Measurements from ENCODE around the gene ACVRL1. TPM values are rescaled to one million over a fixed set of nuclear protein-coding genes. Genes with fewer than 3 reads are reported as not detected.

ACVRL1 gene
- total RNA-seq, 1 donor from 2014 or later: not detected

DNA sequence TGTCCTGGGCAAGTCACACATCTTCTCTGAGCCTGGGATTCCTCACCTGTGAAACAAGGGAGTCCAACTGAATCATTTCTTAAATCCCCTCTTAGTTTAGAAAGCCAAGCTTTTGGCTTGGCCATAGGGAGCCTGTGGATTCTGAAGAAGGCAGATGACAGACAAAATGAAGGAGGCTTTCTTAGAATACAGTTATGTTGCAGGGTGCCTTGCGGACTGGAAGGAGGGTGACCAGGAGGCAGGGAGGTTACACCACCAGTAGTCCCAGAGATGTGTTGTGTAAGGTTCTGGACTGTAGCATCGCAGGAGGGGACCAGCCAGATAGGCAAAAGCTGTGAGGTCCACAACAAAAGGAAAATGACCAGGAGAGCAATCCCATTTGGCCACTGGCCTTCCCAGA, 36.0 kb downstream of the ACVRL1 start:
- Mint-ChIP-seq H3K4me1 (ENCODE audit: unreplicated experiment) (peaks cover 8% of the 10 kb centered on the region), H3K4me3 (ENCODE audit: unreplicated experiment) (no peak overlapping the region), H3K9me3 (ENCODE audit: unreplicated experiment) (peaks cover 17% of the 10 kb centered on the region), H3K36me3 (ENCODE audit: unreplicated experiment) (no peaks in the 10 kb centered on the region), H3K27ac (ENCODE audit: unreplicated experiment) (no peak overlapping the region), H3K27me3 (ENCODE audit: unreplicated experiment) (peaks cover 17% of the 10 kb centered on the region)
- TF ChIP-seq, protein P1, sequence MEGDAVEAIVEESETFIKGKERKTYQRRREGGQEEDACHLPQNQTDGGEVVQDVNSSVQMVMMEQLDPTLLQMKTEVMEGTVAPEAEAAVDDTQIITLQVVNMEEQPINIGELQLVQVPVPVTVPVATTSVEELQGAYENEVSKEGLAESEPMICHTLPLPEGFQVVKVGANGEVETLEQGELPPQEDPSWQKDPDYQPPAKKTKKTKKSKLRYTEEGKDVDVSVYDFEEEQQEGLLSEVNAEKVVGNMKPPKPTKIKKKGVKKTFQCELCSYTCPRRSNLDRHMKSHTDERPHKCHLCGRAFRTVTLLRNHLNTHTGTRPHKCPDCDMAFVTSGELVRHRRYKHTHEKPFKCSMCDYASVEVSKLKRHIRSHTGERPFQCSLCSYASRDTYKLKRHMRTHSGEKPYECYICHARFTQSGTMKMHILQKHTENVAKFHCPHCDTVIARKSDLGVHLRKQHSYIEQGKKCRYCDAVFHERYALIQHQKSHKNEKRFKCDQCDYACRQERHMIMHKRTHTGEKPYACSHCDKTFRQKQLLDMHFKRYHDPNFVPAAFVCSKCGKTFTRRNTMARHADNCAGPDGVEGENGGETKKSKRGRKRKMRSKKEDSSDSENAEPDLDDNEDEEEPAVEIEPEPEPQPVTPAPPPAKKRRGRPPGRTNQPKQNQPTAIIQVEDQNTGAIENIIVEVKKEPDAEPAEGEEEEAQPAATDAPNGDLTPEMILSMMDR (IDR thresholded peaks at IDR 0.05): no peak
- peak; percentile 32 for DNase-seq (ENCODE audit: extremely low spot score, unreplicated experiment)

DNA sequence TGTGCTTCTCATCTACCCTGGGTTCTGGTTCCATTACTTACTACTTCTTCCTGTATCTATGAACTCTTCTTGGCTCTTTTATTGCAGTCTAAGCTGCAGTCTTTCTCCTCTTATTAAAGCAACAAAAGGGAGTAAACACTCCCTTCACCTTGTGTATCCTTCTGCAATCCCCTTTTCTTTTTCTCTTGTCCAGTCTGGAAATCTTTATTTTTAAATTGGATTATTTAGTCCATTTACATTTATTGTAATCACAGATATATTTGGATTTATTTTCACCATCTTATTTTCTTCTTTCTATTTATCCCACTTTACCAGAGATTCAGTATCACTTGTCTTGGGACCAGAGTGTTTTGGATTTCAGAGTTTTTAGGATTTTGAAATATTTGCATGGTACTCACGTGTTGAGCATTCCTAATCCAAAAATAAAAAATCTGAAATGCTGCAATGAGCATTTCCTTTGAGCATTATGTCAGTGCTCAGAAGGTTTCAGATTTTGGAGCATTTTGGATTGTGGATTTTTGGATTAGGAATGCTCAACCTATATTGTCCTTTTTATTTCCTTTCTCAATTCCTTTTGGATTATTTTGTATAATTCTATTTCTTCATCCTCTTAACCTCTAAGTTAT, 37.4 kb downstream of the ACVRL1 start:
- H3K36me3 Mint-ChIP-seq (ENCODE audit: unreplicated experiment): no peaks in the 10 kb centered on the region
- H3K27me3 Mint-ChIP-seq (ENCODE audit: unreplicated experiment): peaks cover 27% of the 10 kb centered on the region
- TF ChIP-seq, protein P1 (IDR thresholded peaks at IDR 0.05): no peak
- no peak overlapping the region for H3K4me3 Mint-ChIP-seq (ENCODE audit: unreplicated experiment)
- H3K9me3 Mint-ChIP-seq (ENCODE audit: unreplicated experiment): peaks cover 17% of the 10 kb centered on the region
- no peak for DNase-seq (ENCODE audit: extremely low spot score, unreplicated experiment)
- H3K4me1 Mint-ChIP-seq (ENCODE audit: unreplicated experiment): peaks cover 8% of the 10 kb centered on the region
- no peak overlapping the region for H3K27ac Mint-ChIP-seq (ENCODE audit: unreplicated experiment)

DNA sequence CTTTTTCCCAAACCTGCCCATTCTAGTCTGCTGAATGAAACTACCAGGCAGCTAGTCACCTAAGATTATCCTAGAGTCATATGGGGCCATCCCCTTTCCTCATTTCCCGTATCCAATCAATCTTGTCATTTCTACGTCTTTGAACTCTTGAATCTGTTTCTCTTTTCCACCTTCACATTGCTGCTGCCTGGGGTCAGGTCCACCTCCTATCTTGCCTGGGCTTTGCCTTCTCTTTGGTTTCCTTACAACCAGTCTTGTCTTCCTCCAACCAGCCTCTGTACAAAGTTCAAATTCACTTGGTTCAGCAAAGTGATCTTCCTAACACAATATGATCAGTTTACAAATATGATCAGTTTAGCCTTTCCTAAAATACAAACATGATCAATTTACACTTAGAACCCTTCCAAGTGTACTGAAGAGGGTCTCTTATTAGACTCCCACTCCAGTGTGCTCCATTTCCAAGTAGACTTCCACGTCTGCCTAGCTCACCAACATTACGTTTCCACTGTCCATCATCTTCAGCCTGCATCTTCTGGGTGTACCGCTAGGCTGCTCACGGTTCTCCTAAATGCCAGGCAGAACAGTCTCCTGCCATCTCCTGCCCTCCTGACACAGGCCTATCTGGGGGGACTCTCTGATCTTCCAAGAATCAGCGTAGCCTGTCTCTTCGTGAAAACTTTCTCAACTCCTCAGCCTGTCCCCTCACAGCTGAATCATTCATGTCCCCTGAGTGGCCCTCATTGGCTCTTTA, 40.1 kb downstream of the ACVRL1 start:
- DNase-seq (ENCODE audit: extremely low spot score, unreplicated experiment): peak; percentile 42
- Mint-ChIP-seq H3K4me3 (ENCODE audit: unreplicated experiment) (no peak overlapping the region), H3K36me3 (ENCODE audit: unreplicated experiment) (no peaks in the 10 kb centered on the region), H3K4me1 (ENCODE audit: unreplicated experiment) (peaks cover 3% of the 10 kb centered on the region), H3K27me3 (ENCODE audit: unreplicated experiment) (peaks cover 32% of the 10 kb centered on the region), H3K9me3 (ENCODE audit: unreplicated experiment) (peaks cover 17% of the 10 kb centered on the region), H3K27ac (ENCODE audit: unreplicated experiment) (no peak overlapping the region)
- TF ChIP-seq, protein P1 (IDR thresholded peaks at IDR 0.05): no peak

DNA sequence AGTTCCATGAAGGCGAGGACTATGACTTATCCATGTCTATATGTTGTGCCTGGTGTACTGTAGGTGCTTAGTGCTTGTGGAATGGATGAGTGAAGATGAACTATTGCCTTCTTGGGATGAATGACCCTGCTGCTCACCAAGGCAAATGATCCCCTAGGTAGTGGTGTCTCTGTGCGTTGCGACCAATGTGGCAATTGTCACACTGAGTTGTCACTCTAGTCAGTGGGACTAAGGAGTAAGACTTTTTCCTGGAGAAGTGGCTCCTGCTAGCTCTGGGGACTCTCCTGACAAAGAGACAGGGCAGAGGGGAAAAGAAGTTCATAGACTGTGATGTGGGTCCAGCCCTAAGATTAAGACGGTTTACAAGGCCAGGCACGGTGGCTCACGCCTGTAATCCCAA, 40.8 kb downstream of the ACVRL1 start:
- H3K9me3 Mint-ChIP-seq (ENCODE audit: unreplicated experiment): peaks cover 17% of the 10 kb centered on the region
- no peak overlapping the region for H3K27ac Mint-ChIP-seq (ENCODE audit: unreplicated experiment)
- DNase-seq (ENCODE audit: extremely low spot score, unreplicated experiment): peak; percentile 46
- peaks cover 9% of the 10 kb centered on the region for H3K4me1 Mint-ChIP-seq (ENCODE audit: unreplicated experiment)
- no peaks in the 10 kb centered on the region for H3K36me3 Mint-ChIP-seq (ENCODE audit: unreplicated experiment)
- TF ChIP-seq, protein P1 (IDR thresholded peaks at IDR 0.05): no peak
- H3K4me3 Mint-ChIP-seq (ENCODE audit: unreplicated experiment): no peak overlapping the region
- peaks cover 32% of the 10 kb centered on the region for H3K27me3 Mint-ChIP-seq (ENCODE audit: unreplicated experiment)

DNA sequence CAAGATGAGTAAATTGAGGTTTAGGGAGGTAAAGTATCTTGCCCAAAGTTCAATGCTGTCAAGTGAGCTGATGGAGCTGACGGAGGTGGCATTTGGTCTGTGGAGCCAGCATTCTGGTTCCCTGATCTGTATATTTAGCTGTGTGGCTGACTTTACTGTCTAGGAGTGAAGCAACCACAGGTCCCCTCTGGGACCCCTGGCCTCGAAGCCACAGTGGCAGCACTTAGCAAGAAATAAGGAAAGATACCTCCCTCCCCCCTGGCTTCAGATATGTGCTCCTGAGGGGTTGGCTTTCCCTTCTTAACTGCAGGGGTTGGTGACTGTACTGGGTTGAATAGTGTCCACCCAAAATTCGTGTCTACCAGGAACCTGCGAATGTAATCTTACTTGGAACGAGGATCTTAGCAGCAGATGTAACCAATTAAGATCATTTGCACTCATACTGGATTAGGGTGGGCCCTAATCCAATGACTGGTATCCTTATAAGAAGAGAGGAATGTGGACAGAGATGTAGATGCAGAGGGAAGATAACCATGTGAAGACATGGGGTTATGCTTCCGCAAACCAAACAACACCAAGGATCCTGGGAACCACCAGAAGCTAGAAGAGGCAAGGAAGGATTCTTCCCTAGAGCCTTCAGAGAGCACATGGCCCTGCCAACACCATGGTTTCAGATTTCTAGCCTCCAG, 42.2 kb downstream of the ACVRL1 start:
- Mint-ChIP-seq H3K27ac (ENCODE audit: unreplicated experiment) (no peak overlapping the region), H3K4me1 (ENCODE audit: unreplicated experiment) (peaks cover 20% of the 10 kb centered on the region), H3K4me3 (ENCODE audit: unreplicated experiment) (no peak overlapping the region), H3K36me3 (ENCODE audit: unreplicated experiment) (no peaks in the 10 kb centered on the region), H3K9me3 (ENCODE audit: unreplicated experiment) (peaks cover 11% of the 10 kb centered on the region), H3K27me3 (ENCODE audit: unreplicated experiment) (peaks cover 30% of the 10 kb centered on the region)
- TF ChIP-seq, protein P1 (IDR thresholded peaks at IDR 0.05): no peak
- peak; percentile 56 for DNase-seq (ENCODE audit: extremely low spot score, unreplicated experiment)

Measured in osteocyte (in vitro differentiated cells).